Colonic mucosa (tissue), 4 donors: ENCODE results near the gene KYAT1. TPM values are rescaled to one million over a fixed set of nuclear protein-coding genes. Genes with fewer than 3 reads are reported as not detected.
A peak's percentile ranks its signal among the peaks of the same experiment; 100 is the strongest.

Source experiments
- DNase-seq: peaks from one replicate; pipeline ENCODE4 v3.0.0-alpha.2; 2020
- H3K27ac ChIP-seq: fragments of 200-600 bp; one replicate; pipeline ENCODE4 v1.8.0; 2021
- H3K27me3 ChIP-seq: fragments of 200-600 bp; one replicate; pipeline ENCODE4 v1.8.0; 2021
- H3K36me3 ChIP-seq: fragments of 200-600 bp; one replicate; pipeline ENCODE4 v1.8.0; 2021
- H3K4me1 ChIP-seq: fragments of 200-600 bp; one replicate; pipeline ENCODE4 v1.8.0; 2021; ENCODE audit warnings: mild to moderate bottlenecking
- H3K4me3 ChIP-seq: fragments of 200-600 bp; one replicate; pipeline ENCODE4 v1.8.0; 2021
- H3K9ac ChIP-seq, 2 donors: one replicate each; pipeline ENCODE4 v1.7.0; 2013; ENCODE audit warnings: control low read depth in 2 of 2, low read depth in 2 of 2, low read length in 2 of 2
- H3K9me3 ChIP-seq: fragments of 200-600 bp; one replicate; pipeline ENCODE4 v1.8.0; 2021
- intact Hi-C: fragments of 100-400 bp; cut with DNase I; formaldehyde crosslinking; loops from one replicate; pipeline ENCODE4 v1.14.1; 2022
- total RNA-seq, 2 donors: library from RNA; stranded (reverse); fragmentation: NEBNext Ultra II Directional in 1 of 2; extraction: Animal tissue kit (Norgen Biotek cat#: 25700) in 1 of 2; gene quantifications; one replicate each; pipeline ENCODE4 v1.2.1, GENCODE V29; 2021
- TF ChIP-seq, protein P1 (sequence below): fragments of 200-600 bp; IDR thresholded peaks from one replicate; pipeline ENCODE4 v1.8.0; 2022; ENCODE audit warnings: antibody characterized with exemption, mild to moderate bottlenecking
- donor health status: healthy.
- donor health status: DM: no; HTN: no; CAD: no.
- donor health status: DM: no; HTN: no; CAD: no.

KYAT1 gene
- total RNA-seq, 2 donors from 2014 or later = 2.0 to 5.1 TPM

DNA sequence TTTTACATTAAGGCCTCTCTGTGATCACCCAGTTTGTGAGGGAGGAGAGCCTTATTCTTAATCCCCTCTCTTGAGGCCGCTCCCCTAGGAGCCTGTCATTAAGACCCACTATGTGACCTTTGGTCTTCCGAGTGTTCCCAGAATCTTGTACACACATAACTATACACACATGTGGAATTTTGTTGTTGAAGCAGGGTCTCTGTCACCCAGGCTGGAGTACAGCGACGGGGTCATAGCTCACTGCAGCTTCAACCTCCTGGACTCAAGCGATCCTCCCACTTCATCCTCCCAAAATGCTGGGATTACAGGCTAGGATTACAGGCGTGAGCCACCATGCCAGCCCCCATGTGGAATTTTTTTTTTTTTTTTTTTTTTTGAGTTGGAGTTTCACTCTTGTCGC lies 24.2 kb upstream of the KYAT1 start:
- peaks cover 13% of the 10 kb centered on the region for H3K4me1 ChIP-seq

GRCh38 chr9:128903871-128904620 lies 22.3 kb upstream of the KYAT1 start:
- DNase-seq = no peak
- no peaks in the 10 kb centered on the region for H3K27me3 ChIP-seq
- TF ChIP-seq, protein P1, sequence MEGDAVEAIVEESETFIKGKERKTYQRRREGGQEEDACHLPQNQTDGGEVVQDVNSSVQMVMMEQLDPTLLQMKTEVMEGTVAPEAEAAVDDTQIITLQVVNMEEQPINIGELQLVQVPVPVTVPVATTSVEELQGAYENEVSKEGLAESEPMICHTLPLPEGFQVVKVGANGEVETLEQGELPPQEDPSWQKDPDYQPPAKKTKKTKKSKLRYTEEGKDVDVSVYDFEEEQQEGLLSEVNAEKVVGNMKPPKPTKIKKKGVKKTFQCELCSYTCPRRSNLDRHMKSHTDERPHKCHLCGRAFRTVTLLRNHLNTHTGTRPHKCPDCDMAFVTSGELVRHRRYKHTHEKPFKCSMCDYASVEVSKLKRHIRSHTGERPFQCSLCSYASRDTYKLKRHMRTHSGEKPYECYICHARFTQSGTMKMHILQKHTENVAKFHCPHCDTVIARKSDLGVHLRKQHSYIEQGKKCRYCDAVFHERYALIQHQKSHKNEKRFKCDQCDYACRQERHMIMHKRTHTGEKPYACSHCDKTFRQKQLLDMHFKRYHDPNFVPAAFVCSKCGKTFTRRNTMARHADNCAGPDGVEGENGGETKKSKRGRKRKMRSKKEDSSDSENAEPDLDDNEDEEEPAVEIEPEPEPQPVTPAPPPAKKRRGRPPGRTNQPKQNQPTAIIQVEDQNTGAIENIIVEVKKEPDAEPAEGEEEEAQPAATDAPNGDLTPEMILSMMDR = no peak
- intact Hi-C loops = no loop called here
- H3K27ac ChIP-seq = no peak overlapping the region
- peaks cover 13% of the 10 kb centered on the region for H3K4me1 ChIP-seq
- peaks cover 11% of the 10 kb centered on the region for H3K36me3 ChIP-seq
- H3K9me3 ChIP-seq = no peaks in the 10 kb centered on the region
- no peak overlapping the region for H3K9ac ChIP-seq
- no peak overlapping the region for H3K4me3 ChIP-seq

More for the DNA sequence above, 24.2 kb upstream of the KYAT1 start:
- no peaks in the 10 kb centered on the region for H3K9me3 ChIP-seq
- peaks cover 19% of the 10 kb centered on the region for H3K36me3 ChIP-seq
- TF ChIP-seq, protein P1 = no peak
- no peak for DNase-seq
- H3K27me3 ChIP-seq = no peaks in the 10 kb centered on the region
- H3K9ac ChIP-seq = no peak overlapping the region
- no peak overlapping the region for H3K4me3 ChIP-seq
- intact Hi-C loops = no loop called here
- no peak overlapping the region for H3K27ac ChIP-seq

GRCh38 chr9:128903079-128903461 lies 21.3 kb upstream of the KYAT1 start:
- Histone ChIP-seq H3K27me3 (no peaks in the 10 kb centered on the region), H3K4me1 (peaks cover 13% of the 10 kb centered on the region), H3K9me3 (no peaks in the 10 kb centered on the region), H3K27ac (peak overlapping the region; percentile 68), H3K4me3 (no peak overlapping the region), H3K36me3 (peaks cover 3% of the 10 kb centered on the region), H3K9ac (peak overlapping the region in 1 of 2 donors; percentile 51)
- DNase-seq = no peak
- TF ChIP-seq, protein P1 = no peak
- intact Hi-C loops = no loop called here

DNA sequence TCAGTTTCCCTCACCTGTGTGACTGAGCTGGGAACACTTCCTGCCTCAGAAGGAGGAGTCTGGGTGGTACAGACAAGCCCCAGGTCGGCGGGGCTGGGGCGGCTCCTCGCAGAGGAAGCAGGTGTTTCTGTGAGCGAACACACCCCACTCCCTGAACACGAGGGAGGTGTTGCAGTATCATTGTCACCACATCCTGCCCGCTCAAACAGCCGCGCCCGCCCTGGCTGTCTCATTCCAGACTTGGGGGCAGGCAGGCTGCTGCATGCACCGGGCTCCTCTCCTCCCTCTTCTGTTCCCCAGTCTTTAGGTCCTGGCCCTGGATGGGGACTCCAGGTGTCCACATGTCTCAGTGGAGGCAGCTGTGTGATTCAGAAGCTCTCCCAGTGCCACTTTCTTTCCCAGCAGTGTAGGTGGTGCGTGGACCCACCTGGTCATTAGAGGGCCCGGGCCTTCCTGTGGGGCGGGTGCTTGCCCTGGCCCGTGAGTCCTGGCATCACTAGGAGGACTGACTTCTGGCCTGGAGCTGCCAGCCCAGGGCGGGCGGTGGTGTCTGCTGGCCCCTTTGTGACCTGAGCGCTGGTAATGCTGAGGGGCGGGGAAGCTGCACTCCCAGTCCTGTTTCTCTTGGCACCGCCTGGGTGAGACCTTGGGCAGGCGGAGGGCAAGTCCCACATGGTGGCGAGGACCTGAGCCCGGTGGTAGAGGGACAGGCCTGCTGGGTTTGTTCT lies 20.8 kb upstream of the KYAT1 start:
- TF ChIP-seq, protein P1 = no peak
- no peaks in the 10 kb centered on the region for H3K9me3 ChIP-seq
- peak overlapping the region; percentile 68 for H3K27ac ChIP-seq
- no peak overlapping the region for H3K4me3 ChIP-seq
- intact Hi-C loops = no loop called here
- DNase-seq = peak; percentile 83
- H3K9ac ChIP-seq = peak overlapping the region; percentile 38 to 51
- peaks cover 13% of the 10 kb centered on the region for H3K4me1 ChIP-seq
- H3K27me3 ChIP-seq = no peaks in the 10 kb centered on the region
- no peaks in the 10 kb centered on the region for H3K36me3 ChIP-seq

- peak overlapping the region; percentile 68 for H3K27ac ChIP-seq
- TF ChIP-seq, protein P1 = no peak
- peak overlapping the region in 1 of 2 donors; percentile 51 for H3K9ac ChIP-seq
- no peaks in the 10 kb centered on the region for H3K9me3 ChIP-seq
- no peaks in the 10 kb centered on the region for H3K36me3 ChIP-seq
- no peak for DNase-seq
- intact Hi-C loops = no loop called here
- no peak overlapping the region for H3K4me3 ChIP-seq
- no peaks in the 10 kb centered on the region for H3K27me3 ChIP-seq
- peaks cover 13% of the 10 kb centered on the region for H3K4me1 ChIP-seq
Observed at GRCh38 chr9:128901822-128902221, 20.1 kb upstream of the KYAT1 start.
